ENCODE measurements around the gene TRHDE.

Gene TRHDE

GRCh38 chr12:72318341-72318740, 46.2 kb downstream of the TRHDE start:
- DNase-seq, result no peak

GRCh38 chr12:72323881-72324280, 51.7 kb downstream of the TRHDE start:
- no peak for DNase-seq

GRCh38 chr12:72330301-72330700, 58.1 kb downstream of the TRHDE start:
- no peak for DNase-seq

- DNase-seq, result no peak
Measured at GRCh38 chr12:72330784-72331183, 58.6 kb downstream of the TRHDE start.

GRCh38 chr12:72337382-72337781, 65.2 kb downstream of the TRHDE start:
- DNase-seq, result no peak

GRCh38 chr12:72337946-72338345, 65.8 kb downstream of the TRHDE start:
- no peak for DNase-seq

GRCh38 chr12:72338437-72338836, 66.3 kb downstream of the TRHDE start:
- no peak for DNase-seq

GRCh38 chr12:72346363-72346944, 74.3 kb downstream of the TRHDE start:
- peak; percentile 62 to 84 (median 80) for DNase-seq

GRCh38 chr12:72349491-72349890, 77.3 kb downstream of the TRHDE start:
- no peak for DNase-seq

GRCh38 chr12:72359416-72359815, 87.2 kb downstream of the TRHDE start:
- no peak for DNase-seq

- no peak for DNase-seq
Measured at GRCh38 chr12:72365151-72365550, 93.0 kb downstream of the TRHDE start.

- no peak for DNase-seq
Measured at GRCh38 chr12:72366255-72366654, 94.1 kb downstream of the TRHDE start.

- DNase-seq, result no peak
Measured at GRCh38 chr12:72368298-72368697, 96.1 kb downstream of the TRHDE start.

- DNase-seq, result no peak
Measured at GRCh38 chr12:72368719-72369422, 96.7 kb downstream of the TRHDE start.

GRCh38 chr12:72369423-72369959, 97.3 kb downstream of the TRHDE start:
- no peak for DNase-seq

- DNase-seq, result no peak
Measured at GRCh38 chr12:72380441-72380840, 108.3 kb downstream of the TRHDE start.

GRCh38 chr12:72388322-72388721, 116.2 kb downstream of the TRHDE start:
- no peak for DNase-seq

GRCh38 chr12:72390146-72390545, 118.0 kb downstream of the TRHDE start:
- DNase-seq, result no peak

GRCh38 chr12:72406111-72406510, 133.9 kb downstream of the TRHDE start:
- no peak for DNase-seq

GRCh38 chr12:72432037-72432604, 160.0 kb downstream of the TRHDE start:
- DNase-seq, result no peak

- no peak for DNase-seq
Measured at GRCh38 chr12:72433298-72433697, 161.1 kb downstream of the TRHDE start.

GRCh38 chr12:72434999-72435398, 162.8 kb downstream of the TRHDE start:
- no peak for DNase-seq

GRCh38 chr12:72442217-72442616, 170.0 kb downstream of the TRHDE start:
- DNase-seq, result no peak

GRCh38 chr12:72444125-72444524, 172.0 kb downstream of the TRHDE start:
- DNase-seq, result no peak
